Calu3 (cell line): Measurements from ENCODE around the gene HYI. TPM values are rescaled to one million over a fixed set of nuclear protein-coding genes. Genes with fewer than 3 reads are reported as not detected.
"Not testable (repeated sequence)": the region's sequence is repeated elsewhere in the genome, so short reads cannot be mapped to it uniquely, and the experiment has no call there.

Source experiments
- BruUV-seq: library from RNA; stranded (reverse); fragments of 400-500 nt; replicated peaks from 2 replicates; lab custom pipeline; 2021; lab: Mats Ljungman, UMichigan
- CTCF ChIA-PET: fragments of 300-600 bp; sonication (Branson Sonifier 250); formaldehyde crosslinking; loops from one replicate; lab custom pipeline; 2022; ENCODE audit warnings: antibody characterized with exemption; lab: Charles Lee
- DNase-seq: peaks from one replicate; pipeline ENCODE4 v3.0.0; 2022
- H3K27ac Mint-ChIP-seq: one replicate; pipeline ENCODE4 v1.8.0; 2022; ENCODE audit warnings: mixed read lengths; ENCODE audit not compliant: unreplicated experiment
- H3K27me3 Mint-ChIP-seq: one replicate; pipeline ENCODE4 v1.8.0; 2022; ENCODE audit warnings: mixed read lengths; ENCODE audit not compliant: unreplicated experiment
- H3K36me3 Mint-ChIP-seq: one replicate; pipeline ENCODE4 v1.8.0; 2022; ENCODE audit warnings: mild to moderate bottlenecking, moderate library complexity, mixed read lengths; ENCODE audit not compliant: insufficient read depth, unreplicated experiment
- H3K4me1 Mint-ChIP-seq: one replicate; pipeline ENCODE4 v1.8.0; 2022; ENCODE audit warnings: mild to moderate bottlenecking, low read depth, mixed read lengths; ENCODE audit not compliant: unreplicated experiment
- H3K4me3 Mint-ChIP-seq: one replicate; pipeline ENCODE4 v1.8.0; 2022; ENCODE audit warnings: mild to moderate bottlenecking, low read depth, moderate library complexity, mixed read lengths; ENCODE audit not compliant: unreplicated experiment
- H3K9me3 Mint-ChIP-seq: one replicate; pipeline ENCODE4 v1.8.0; 2022; ENCODE audit warnings: low read depth, mixed read lengths; ENCODE audit not compliant: unreplicated experiment
- intact Hi-C: fragments of 100-400 bp; cut with micrococcal nuclease; formaldehyde crosslinking; loops from one replicate; pipeline ENCODE4 v1.10.0; 2022; ENCODE audit not compliant: unreplicated experiment
- total RNA-seq: library from RNA; stranded (reverse); gene quantifications from 2 replicates; pipeline ENCODE4 v1.2.3, GENCODE V29; 2022
- TF ChIP-seq, protein P1 (sequence below): fragments of 200-600 bp; IDR thresholded peaks from one replicate; pipeline ENCODE4 v1.8.0; 2022; ENCODE audit warnings: antibody characterized with exemption; ENCODE audit not compliant: unreplicated experiment

HYI gene
- total RNA-seq, 1 experiment from 2014 or later = 67.4 TPM

DNA sequence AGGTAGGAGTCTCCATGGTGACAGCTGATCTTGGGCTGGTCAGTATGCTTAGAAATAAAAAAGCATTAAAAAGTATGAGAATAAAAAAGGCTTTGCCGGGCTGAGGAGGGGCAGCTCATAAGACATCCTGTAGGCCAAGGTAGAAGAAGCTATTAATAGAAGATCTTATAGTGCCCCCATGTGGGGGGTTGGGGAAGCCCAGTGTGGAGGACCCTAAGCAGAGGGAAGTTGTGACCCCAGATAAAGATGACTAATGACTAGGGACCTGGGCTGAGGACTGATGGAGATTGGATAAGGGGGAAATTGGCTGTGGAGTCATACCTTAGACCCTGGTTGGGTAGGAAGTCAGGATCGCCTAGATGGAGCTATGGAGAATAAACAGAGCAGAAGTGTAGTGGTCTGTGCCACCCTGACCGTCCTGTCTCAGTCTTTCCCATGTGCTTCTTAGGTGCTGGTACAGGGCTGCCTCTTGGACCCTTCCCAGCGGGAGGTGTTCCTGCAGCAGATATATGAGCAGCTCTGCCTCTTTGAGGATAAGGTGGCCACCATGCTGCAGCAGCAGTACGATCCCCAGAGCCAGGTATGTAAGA, 39.0 kb downstream of the HYI start:
- no TSS peak for BruUV-seq
- H3K4me3 Mint-ChIP-seq = no peak overlapping the region
- intact Hi-C loops = loop anchor here (1.0 kb wide), 1 partner anchor 187 kb away; no protein-coding TSS in a partner anchor
- CTCF ChIA-PET = interaction anchor here (0.6 to 2.1 kb wide), 11 partner anchors 31 to 341 kb away, joined by 3 to 45 read pairs (median 5); partner anchors contain the start of genes C1orf210 and ELOVL1
- TF ChIP-seq, protein P1, sequence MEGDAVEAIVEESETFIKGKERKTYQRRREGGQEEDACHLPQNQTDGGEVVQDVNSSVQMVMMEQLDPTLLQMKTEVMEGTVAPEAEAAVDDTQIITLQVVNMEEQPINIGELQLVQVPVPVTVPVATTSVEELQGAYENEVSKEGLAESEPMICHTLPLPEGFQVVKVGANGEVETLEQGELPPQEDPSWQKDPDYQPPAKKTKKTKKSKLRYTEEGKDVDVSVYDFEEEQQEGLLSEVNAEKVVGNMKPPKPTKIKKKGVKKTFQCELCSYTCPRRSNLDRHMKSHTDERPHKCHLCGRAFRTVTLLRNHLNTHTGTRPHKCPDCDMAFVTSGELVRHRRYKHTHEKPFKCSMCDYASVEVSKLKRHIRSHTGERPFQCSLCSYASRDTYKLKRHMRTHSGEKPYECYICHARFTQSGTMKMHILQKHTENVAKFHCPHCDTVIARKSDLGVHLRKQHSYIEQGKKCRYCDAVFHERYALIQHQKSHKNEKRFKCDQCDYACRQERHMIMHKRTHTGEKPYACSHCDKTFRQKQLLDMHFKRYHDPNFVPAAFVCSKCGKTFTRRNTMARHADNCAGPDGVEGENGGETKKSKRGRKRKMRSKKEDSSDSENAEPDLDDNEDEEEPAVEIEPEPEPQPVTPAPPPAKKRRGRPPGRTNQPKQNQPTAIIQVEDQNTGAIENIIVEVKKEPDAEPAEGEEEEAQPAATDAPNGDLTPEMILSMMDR = peak; percentile 42
- peaks cover 7% of the 10 kb centered on the region for H3K36me3 Mint-ChIP-seq
- H3K4me1 Mint-ChIP-seq = no peaks in the 10 kb centered on the region
- no peaks in the 10 kb centered on the region for H3K9me3 Mint-ChIP-seq
- peak overlapping the region; percentile 5 for H3K27ac Mint-ChIP-seq
- no peaks in the 10 kb centered on the region for H3K27me3 Mint-ChIP-seq
- DNase-seq = peak; percentile 78

DNA sequence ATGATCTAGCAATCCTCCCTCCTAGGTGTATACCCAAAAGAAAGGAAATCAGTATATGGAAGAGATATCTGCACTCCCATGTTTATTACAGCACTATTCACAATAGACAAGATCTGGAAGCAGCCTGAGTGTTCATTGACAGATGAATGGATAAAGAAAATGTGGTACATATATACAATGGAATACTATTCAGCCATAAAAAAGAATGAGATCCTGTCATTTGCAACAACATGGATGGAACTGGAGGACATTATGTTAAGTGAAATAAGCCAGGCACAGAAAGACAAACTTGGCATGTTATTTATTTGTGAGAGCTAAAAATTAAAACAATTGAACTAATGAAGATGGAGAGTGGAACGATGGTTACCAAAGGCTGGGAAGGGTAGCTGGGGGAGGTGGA, 40.3 kb downstream of the HYI start:
- BruUV-seq, intact Hi-C loops, DNase-seq, H3K27ac Mint-ChIP-seq, H3K4me1 Mint-ChIP-seq, H3K4me3 Mint-ChIP-seq, H3K27me3 Mint-ChIP-seq, H3K9me3 Mint-ChIP-seq: not testable (repeated sequence)
- peaks cover 16% of the 10 kb centered on the region for H3K36me3 Mint-ChIP-seq
- CTCF ChIA-PET = interaction anchor here (2.1 kb wide), 1 partner anchor 156 kb away, joined by 6 read pairs; no protein-coding TSS in a partner anchor

DNA sequence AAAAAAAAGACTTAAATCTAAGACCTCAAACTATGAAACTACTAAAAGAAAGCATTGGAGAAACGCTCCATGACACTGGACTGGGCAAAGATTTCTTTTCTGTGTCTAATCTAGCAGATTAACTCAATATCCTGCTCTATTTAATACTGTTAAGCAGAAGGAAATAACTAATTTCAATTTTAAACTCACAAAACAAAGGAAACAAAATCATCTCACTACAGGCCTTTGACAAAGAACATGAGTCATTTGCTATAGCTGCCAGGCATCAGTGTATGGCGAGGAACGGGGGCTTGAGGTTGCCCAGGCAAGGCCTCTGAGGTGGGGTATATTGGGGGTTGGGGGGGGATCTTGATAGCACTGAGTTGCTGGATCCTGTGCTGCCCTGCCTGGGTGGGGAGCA, 43.2 kb downstream of the HYI start:
- Mint-ChIP-seq H3K4me3 (no peak overlapping the region), H3K4me1 (no peaks in the 10 kb centered on the region), H3K27ac (no peak overlapping the region), H3K9me3 (no peaks in the 10 kb centered on the region), H3K27me3 (no peaks in the 10 kb centered on the region), H3K36me3 (peaks cover 32% of the 10 kb centered on the region)
- BruUV-seq = no TSS peak
- DNase-seq = no peak
- TF ChIP-seq, protein P1 = no peak
- intact Hi-C loops = no loop called here
- CTCF ChIA-PET = no interaction called here

DNA sequence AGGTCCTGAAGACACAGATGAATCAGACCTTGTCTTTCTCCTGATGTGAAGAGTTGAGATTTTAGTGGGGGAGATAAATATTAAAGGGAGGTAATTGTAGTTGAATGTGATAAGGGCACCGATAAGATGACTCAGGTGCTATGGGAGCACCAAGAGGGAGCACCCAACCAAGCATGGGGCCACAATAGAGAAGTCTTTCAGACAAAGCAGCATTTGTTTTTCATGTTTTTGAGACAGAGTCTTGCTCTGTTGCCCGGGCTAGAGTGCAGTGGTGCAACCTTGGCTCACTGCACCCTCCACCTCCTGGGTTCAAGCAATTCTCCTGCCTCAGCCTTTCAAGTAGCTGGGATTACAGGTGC, 47.9 kb downstream of the HYI start:
- Mint-ChIP-seq H3K36me3 (peaks cover 38% of the 10 kb centered on the region), H3K27me3 (no peaks in the 10 kb centered on the region), H3K4me1 (no peaks in the 10 kb centered on the region), H3K4me3 (no peak overlapping the region), H3K27ac (no peak overlapping the region), H3K9me3 (no peaks in the 10 kb centered on the region)
- CTCF ChIA-PET = no interaction called here
- no peak for DNase-seq
- no TSS peak for BruUV-seq
- intact Hi-C loops = no loop called here
- TF ChIP-seq, protein P1 = no peak

DNA sequence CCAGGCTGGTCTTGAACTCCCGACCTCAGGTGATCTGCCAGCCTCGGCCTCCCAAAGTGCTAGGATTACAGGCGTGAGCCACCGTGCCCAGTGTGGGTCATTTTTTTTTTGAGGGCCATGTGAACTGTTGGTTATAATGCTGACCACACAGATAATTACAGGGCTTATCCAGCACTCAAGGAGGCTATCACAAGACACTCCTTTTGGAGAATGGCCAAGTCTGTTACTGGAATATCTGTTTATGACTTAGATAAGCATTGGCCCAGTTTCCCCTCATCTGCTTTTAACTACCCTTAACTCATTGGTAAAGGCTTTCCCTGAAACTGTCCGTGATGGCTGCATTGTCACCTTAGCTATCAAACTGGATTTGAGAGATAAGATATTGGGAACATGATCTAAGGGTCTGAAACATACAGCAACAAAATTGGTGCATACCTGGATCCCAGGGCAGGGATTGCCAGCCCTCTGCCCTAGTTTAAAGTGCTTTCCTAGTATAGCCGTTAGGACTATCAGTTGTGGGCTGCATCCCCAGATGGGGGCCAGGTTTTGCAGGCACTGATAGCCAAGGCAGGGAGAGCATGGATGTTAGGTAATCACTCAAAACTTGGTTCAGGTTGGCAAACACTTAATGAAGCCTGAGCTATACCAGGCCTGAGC, 48.4 kb downstream of the HYI start:
- CTCF ChIA-PET = no interaction called here
- intact Hi-C loops = no loop called here
- Mint-ChIP-seq H3K27ac (no peak overlapping the region), H3K4me1 (no peaks in the 10 kb centered on the region), H3K36me3 (peaks cover 38% of the 10 kb centered on the region), H3K27me3 (no peaks in the 10 kb centered on the region), H3K4me3 (no peak overlapping the region), H3K9me3 (no peaks in the 10 kb centered on the region)
- DNase-seq = no peak
- TF ChIP-seq, protein P1 = no peak
- no TSS peak for BruUV-seq
